BLaER1 (cell line): ENCODE results near the gene TRIM65.
A peak's percentile ranks its signal among the peaks of the same experiment; 100 is the strongest.

Experiments used
- H3K27ac ChIP-seq: shearing (Covaris generic); formaldehyde crosslinking; 2 replicates; pipeline ENCODE4 v1.8.1; 2022
- H3K27me3 ChIP-seq: shearing (Covaris generic); formaldehyde crosslinking; 2 replicates; pipeline ENCODE4 v1.8.1; 2022
- H3K36me3 ChIP-seq: shearing (Covaris generic); formaldehyde crosslinking; 2 replicates; pipeline ENCODE4 v1.8.1; 2022
- H3K4me1 ChIP-seq: shearing (Covaris generic); formaldehyde crosslinking; 2 replicates; pipeline ENCODE4 v1.8.1; 2022
- H3K4me2 ChIP-seq: shearing (Covaris generic); formaldehyde crosslinking; 2 replicates; pipeline ENCODE4 v1.8.1; 2022
- H3K4me3 ChIP-seq: shearing (Covaris generic); formaldehyde crosslinking; 2 replicates; pipeline ENCODE4 v1.8.1; 2022
- H3K9ac ChIP-seq: shearing (Covaris generic); formaldehyde crosslinking; 2 replicates; pipeline ENCODE4 v1.8.1; 2022
- H3K9me3 ChIP-seq: shearing (Covaris generic); formaldehyde crosslinking; 2 replicates; pipeline ENCODE4 v1.8.1; 2022
- H4K20me1 ChIP-seq: shearing (Covaris generic); formaldehyde crosslinking; 2 replicates; pipeline ENCODE4 v1.8.1; 2022
- Cebpa-rat ChIP-seq: shearing (Covaris generic); IDR thresholded peaks from 2 replicates; pipeline ENCODE4 v1.8.1; 2022

The TRIM65 gene

DNA sequence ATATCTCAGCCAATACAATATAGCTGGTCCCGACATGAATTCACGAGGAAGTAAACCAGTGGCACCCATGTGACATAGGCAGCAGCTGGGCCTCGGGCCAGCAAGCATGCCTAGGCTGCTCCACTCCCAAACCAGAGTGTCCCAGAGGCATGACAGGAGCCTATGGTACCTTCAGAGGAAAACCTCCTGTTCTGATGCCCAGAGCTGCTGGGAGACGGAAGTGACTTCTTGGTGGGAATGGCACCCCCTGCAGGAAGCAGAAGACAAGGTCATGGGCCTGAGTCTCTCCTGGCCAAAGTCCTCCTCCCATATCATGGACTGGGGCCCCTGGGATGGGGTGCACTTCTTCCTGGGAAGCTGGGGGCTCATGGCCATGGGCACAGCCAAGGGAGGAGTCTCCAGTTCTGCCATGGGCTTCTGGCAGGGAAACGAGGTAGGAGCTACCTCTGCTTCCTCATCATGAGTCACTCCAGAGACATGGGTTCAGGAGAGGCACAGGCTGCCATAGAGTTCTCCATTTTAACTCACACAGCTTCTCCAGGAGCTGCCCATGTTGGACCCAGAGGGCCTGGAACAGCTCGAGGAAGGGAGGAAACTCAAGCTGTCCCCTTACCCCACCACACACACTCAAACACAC lies 30.7 kb upstream of the TRIM65 start:
- no peaks in the 10 kb centered on the region for H3K9me3 ChIP-seq
- no peak for TF ChIP-seq Cebpa-rat
- no peaks in the 10 kb centered on the region for H4K20me1 ChIP-seq
- no peak overlapping the region for H3K27ac ChIP-seq
- no peak overlapping the region for H3K4me2 ChIP-seq
- peaks cover 5% of the 10 kb centered on the region; the same call in 1 of the 2 replicates for H3K36me3 ChIP-seq
- no peak overlapping the region for H3K4me3 ChIP-seq
- H3K27me3 ChIP-seq: no peaks in the 10 kb centered on the region
- no peak overlapping the region for H3K9ac ChIP-seq
- H3K4me1 ChIP-seq: peaks cover 35% of the 10 kb centered on the region

GRCh38 chr17:75926456-75926855 lies 29.7 kb upstream of the TRIM65 start:
- Histone ChIP-seq H3K27me3 (no peaks in the 10 kb centered on the region), H3K4me1 (peaks cover 41% of the 10 kb centered on the region), H3K4me2 (no peak overlapping the region), H3K4me3 (no peak overlapping the region), H3K36me3 (peaks cover 5% of the 10 kb centered on the region; the same call in 1 of the 2 replicates), H3K9me3 (no peaks in the 10 kb centered on the region), H3K9ac (no peak overlapping the region), H3K27ac (no peak overlapping the region), H4K20me1 (no peaks in the 10 kb centered on the region)
- no peak for TF ChIP-seq Cebpa-rat

DNA sequence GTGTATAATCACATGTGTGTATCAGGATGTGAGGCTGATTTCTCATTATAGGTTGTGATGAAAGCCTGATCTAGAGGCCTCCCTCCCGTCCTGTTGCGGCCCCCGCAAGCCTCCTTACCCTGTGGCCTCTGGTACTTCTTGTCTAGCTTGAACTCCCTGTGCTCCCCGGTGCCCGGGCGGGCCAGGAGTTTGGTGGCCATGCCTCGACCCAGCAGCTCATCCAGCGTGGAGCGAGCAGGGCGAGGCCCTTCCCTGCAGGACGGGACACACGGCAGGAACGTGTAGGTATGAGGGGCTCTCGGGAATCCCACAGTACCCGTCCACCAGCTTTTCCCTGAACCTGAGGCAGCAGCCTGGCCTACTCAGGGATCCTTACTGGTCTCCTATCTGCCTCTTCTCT lies 29.2 kb upstream of the TRIM65 start:
- no peak overlapping the region for H3K4me2 ChIP-seq
- no peak overlapping the region for H3K9ac ChIP-seq
- no peaks in the 10 kb centered on the region for H4K20me1 ChIP-seq
- no peak for TF ChIP-seq Cebpa-rat
- H3K4me3 ChIP-seq: no peak overlapping the region
- no peaks in the 10 kb centered on the region for H3K9me3 ChIP-seq
- H3K4me1 ChIP-seq: peaks cover 45% of the 10 kb centered on the region
- H3K27me3 ChIP-seq: no peaks in the 10 kb centered on the region
- H3K36me3 ChIP-seq: peaks cover 5% of the 10 kb centered on the region; the same call in 1 of the 2 replicates
- no peak overlapping the region for H3K27ac ChIP-seq

- Histone ChIP-seq H3K4me3 (no peak overlapping the region), H3K36me3 (peaks cover 5% of the 10 kb centered on the region; the same call in 1 of the 2 replicates), H3K4me2 (no peak overlapping the region), H3K4me1 (peaks cover 38% of the 10 kb centered on the region), H3K27me3 (no peaks in the 10 kb centered on the region), H3K27ac (no peak overlapping the region), H3K9ac (no peak overlapping the region), H4K20me1 (no peaks in the 10 kb centered on the region), H3K9me3 (no peaks in the 10 kb centered on the region)
- no peak for TF ChIP-seq Cebpa-rat
Measured at GRCh38 chr17:75925103-75925502, 28.4 kb upstream of the TRIM65 start.

- peak overlapping the region; percentile 74 for H3K4me2 ChIP-seq
- H3K36me3 ChIP-seq: peaks cover 11% of the 10 kb centered on the region; the same call in 1 of the 2 replicates
- no peaks in the 10 kb centered on the region for H4K20me1 ChIP-seq
- H3K4me1 ChIP-seq: peaks cover 38% of the 10 kb centered on the region
- H3K27ac ChIP-seq: peak overlapping the region; percentile 72
- no peak overlapping the region for H3K4me3 ChIP-seq
- no peak for TF ChIP-seq Cebpa-rat
- no peaks in the 10 kb centered on the region for H3K9me3 ChIP-seq
- peak overlapping the region; percentile 63; the same call in 1 of the 2 replicates for H3K9ac ChIP-seq
- H3K27me3 ChIP-seq: no peaks in the 10 kb centered on the region
Measured at GRCh38 chr17:75922963-75923874, 26.5 kb upstream of the TRIM65 start.

DNA sequence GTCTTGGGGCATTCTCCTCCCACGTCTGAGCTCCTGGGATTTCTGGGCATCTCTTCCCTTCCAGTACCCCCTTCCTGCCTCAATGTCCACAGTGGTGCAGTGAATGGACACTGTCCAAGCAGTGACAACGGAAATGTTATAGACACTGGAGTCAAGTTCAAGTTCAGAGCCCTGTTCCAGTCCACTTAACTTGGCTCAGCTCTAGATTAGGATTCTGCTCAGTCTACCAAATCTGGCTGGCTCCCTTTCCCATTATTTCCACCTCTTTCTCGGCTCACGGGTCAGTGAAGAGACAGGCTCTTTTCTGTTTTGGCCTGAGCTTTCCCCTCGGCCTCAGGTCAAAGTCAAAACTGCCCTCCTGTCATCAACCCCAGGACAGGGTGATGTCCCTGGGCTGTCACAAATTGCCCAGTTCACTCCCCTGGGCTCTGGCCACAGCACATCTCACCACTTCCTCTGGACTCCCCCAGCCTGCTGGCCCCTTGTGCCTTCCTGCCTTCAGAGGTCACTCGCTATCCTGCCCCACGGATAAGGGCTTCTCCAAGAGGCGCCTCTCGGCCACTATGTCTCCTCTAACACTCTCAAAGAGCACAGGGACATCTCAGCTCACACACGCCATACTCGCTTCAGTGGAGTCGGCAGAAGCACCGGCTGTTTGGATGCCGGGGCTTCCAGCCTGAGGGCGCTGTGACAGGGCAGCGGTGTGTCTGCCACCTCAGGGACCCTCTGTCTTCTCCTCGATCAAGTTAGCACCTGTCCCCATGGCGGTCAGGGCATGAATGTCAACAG lies 25.6 kb upstream of the TRIM65 start:
- no peak overlapping the region for H3K4me3 ChIP-seq
- peaks cover 11% of the 10 kb centered on the region; the same call in 1 of the 2 replicates for H3K36me3 ChIP-seq
- no peak for TF ChIP-seq Cebpa-rat
- no peaks in the 10 kb centered on the region for H3K27me3 ChIP-seq
- peak overlapping the region; percentile 74 for H3K4me2 ChIP-seq
- H3K9ac ChIP-seq: peak overlapping the region; percentile 63; the same call in 1 of the 2 replicates
- H3K4me1 ChIP-seq: peaks cover 47% of the 10 kb centered on the region
- no peaks in the 10 kb centered on the region for H4K20me1 ChIP-seq
- H3K27ac ChIP-seq: peak overlapping the region; percentile 72
- H3K9me3 ChIP-seq: no peaks in the 10 kb centered on the region

DNA sequence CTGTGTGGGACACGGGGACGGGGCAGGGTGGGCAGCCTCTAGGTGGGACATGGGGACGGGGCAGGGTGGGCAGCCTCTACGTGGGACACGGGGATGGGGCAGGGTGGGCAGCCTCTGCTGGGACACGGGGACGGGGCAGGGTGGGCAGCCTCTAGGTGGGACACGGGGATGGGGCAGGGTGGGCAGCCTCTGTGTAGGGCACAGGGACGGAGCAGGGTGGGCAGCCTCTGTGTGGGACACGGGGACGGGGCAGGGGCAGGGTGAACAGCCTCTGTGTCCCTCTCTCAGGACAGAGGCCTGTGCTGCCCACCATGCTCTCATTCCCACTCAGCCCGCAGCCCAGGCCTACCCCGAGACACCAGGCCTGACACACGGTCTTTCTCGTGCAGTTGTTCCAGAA lies 24.8 kb upstream of the TRIM65 start:
- Histone ChIP-seq H3K36me3 (peaks cover 11% of the 10 kb centered on the region; the same call in 1 of the 2 replicates), H3K4me3 (no peak overlapping the region)
- TF ChIP-seq Cebpa-rat: no peak

DNA sequence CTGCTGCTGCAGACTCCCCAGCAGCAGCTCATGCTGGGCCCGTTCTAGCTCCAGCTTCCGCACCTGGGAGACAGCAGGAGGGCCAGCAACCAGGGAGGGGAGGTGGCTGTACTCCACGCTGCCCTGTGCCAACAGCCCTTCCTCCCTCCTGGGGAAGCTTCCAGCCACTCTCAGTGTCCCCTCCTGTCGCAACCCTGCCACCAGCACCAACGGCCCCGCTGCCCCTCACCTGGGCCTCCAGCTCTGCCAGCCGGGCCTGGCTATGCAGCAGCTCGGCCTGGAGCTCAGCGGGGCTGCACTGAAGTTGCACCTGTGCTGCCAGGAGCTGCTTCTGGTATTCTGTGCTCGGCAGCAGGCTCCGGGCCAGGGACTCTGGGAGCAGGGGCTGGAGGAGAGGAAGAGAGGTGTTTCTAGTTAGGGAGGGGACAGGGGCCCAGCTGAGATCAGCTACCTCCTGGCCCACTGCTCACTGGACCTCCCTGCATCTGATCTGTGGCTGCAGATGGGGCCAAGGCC lies 23.4 kb upstream of the TRIM65 start:
- Histone ChIP-seq H3K4me1 (peaks cover 54% of the 10 kb centered on the region), H3K27me3 (no peaks in the 10 kb centered on the region), H3K9ac (no peak overlapping the region), H3K36me3 (peaks cover 7% of the 10 kb centered on the region; the same call in 1 of the 2 replicates), H3K27ac (no peak overlapping the region), H3K4me2 (no peak overlapping the region), H3K4me3 (no peak overlapping the region), H3K9me3 (no peaks in the 10 kb centered on the region), H4K20me1 (no peaks in the 10 kb centered on the region)
- no peak for TF ChIP-seq Cebpa-rat

More for the DNA sequence above, 24.8 kb upstream of the TRIM65 start:
- 0 out of 2 replicates have a peak overlapping the region, but pooled peaks have one; percentile 46 for H3K27ac ChIP-seq
- H3K4me2 ChIP-seq: peak overlapping the region; percentile 74; the same call in 1 of the 2 replicates
- no peaks in the 10 kb centered on the region for H3K27me3 ChIP-seq
- no peaks in the 10 kb centered on the region for H3K9me3 ChIP-seq
- no peak overlapping the region for H3K9ac ChIP-seq
- peaks cover 55% of the 10 kb centered on the region for H3K4me1 ChIP-seq
- H4K20me1 ChIP-seq: no peaks in the 10 kb centered on the region

GRCh38 chr17:75919611-75920010 lies 22.9 kb upstream of the TRIM65 start:
- Histone ChIP-seq H3K4me1 (peaks cover 50% of the 10 kb centered on the region), H3K4me2 (no peak overlapping the region), H3K27me3 (no peaks in the 10 kb centered on the region), H3K9me3 (no peaks in the 10 kb centered on the region), H3K9ac (no peak overlapping the region), H3K36me3 (peaks cover 10% of the 10 kb centered on the region; the same call in 1 of the 2 replicates), H4K20me1 (no peaks in the 10 kb centered on the region), H3K27ac (no peak overlapping the region), H3K4me3 (no peak overlapping the region)
- no peak for TF ChIP-seq Cebpa-rat
